HG03457 (cell line): ENCODE measurements around the gene SEC23IP.
"Not testable (repeated sequence)": the region's sequence is repeated elsewhere in the genome, so short reads cannot be mapped to it uniquely, and the experiment has no call there.

ENCODE experiments used
- ATAC-seq: cut with Tn5 transposase; IDR thresholded peaks from one replicate; pipeline ENCODE4 v1.9.1; 2021; ENCODE audit warnings: moderate number of reproducible peaks; ENCODE audit not compliant: unreplicated experiment

Gene SEC23IP

DNA sequence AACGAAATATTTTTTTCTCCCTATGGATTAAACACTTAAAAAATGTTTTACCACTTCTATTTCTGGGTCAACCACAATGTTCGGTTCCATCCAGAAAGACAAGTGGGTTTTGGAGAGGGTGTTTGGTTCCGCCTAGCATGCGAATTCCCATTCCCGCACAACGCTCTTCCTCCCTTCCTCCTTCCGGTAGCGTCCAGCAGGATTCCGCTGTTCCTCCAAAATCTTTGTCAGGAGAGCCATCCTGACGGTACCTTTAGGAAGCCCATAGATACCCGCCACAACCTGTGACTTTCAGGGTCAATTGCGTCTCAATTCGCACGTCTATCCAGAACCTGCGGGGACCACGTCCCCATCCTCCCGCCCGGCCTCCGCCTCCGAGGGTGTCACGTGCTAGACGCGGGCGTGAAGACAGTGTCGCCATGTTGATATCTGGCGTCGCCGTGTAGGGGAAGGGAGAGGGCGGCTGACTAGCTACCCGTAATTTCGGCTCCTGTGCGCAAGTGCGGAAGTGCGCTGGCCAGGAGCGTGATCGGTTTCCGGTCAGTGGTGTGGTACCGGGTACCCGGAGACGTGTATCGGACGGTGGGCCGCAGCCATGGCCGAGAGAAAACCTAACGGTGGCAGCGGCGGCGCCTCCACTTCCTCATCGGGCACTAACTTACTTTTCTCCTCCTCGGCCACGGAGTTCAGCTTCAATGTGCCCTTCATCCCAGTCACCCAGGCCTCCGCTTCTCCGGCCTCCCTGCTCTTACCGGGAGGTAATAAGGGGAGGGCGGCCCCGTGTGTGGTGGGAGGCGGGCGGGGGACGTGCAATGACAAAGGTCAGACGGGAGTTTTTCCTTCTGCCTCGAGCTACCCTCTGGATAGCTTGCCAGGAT lies at the start of gene SEC23IP:
SEC23IP (plus strand) TSS at position 543 of the 878 bp plus-strand sequence; CDS start at position 596, 53 bp downstream.
- peak; percentile 99 for ATAC-seq

DNA sequence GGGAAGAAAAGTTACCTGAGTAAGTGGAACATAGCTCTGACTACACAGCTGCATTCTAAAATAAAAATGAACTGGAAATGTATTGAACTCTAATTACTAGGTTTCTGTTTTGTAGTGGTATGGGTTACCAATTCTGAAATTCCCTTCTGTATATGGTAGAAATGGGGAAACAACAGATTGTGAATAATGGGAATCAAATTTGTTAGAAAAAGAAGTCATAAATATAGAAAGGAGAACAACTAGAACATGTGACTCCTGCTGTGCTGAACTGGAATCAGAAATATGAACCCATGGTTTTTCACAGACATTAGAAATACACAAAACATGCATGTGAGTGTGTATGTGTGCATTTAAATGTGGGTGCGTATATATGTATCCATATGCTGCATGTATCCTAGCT lies 46.9 kb upstream of the SEC23IP start:
- no peak for ATAC-seq

DNA sequence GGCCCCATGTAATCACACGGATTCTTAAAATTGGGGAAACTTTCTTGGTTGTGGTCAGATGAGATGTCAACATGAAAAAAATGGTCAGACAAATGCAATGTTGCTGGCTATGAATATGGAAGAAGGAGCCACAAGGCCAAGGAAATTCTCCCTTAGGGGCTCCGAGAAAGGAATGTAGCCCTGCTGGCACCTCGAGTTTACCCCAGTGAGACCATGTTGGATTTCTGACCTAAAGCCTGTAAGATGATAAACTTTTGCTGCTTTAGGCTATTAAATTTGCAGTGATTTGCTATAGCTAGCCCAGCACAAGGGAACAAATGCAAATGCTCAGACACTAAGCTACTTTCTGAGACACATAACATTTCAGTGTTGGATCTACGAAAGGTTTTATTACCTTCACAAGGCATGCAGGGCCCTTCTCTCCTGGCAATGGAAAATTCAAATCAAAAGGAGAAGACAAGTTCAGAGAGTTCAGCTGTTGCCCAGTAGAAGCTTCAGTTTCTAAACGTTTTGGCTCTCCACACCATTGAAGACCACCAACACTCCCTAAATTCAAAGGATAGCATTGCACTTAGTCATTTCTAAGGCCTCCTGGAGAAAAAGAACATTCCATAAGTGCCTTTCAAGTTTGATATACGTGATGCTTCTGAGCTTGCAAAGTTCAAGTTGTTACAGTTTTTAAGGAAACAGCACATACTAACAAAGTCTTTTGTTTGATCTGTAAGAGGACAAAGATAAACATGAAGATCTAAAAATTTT lies 43.3 kb upstream of the SEC23IP start:
- no peak for ATAC-seq

DNA sequence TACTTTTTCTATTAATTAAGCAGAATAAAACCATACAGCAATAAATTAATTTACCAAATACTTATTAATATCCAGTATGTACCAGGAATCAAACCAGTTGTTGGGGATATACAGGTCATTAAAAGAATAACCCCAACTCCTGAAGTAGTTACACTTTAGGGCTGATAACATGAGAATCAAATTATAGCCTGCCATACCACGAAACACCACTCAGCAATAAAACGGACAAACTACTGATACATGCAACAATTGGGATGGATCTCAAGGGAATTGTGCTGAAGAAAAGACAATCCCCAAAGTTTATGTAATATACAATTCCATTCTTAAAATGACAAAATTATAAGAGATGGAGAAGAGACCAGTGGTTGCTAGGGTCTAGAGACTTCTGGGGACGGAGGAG lies 42.6 kb upstream of the SEC23IP start:
- no peak for ATAC-seq

DNA sequence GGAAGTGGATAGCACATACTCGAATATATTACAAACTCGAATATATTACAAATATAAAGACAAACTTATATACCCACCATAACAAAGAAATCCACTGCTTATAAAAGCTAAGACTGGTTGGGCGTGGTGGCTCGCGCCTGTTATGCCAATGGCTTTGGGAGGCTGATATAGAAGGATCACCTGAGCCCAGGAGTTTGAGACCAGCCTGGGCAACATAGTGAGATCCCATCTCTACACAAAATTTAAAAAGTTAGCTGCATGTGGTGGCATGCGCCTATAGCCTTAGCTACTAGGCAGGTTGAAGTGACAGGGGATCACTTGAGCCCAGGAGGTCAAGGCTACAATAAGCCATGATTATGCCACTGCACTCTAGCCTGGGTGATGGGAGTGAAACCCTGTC lies 40.3 kb upstream of the SEC23IP start:
- no peak for ATAC-seq

DNA sequence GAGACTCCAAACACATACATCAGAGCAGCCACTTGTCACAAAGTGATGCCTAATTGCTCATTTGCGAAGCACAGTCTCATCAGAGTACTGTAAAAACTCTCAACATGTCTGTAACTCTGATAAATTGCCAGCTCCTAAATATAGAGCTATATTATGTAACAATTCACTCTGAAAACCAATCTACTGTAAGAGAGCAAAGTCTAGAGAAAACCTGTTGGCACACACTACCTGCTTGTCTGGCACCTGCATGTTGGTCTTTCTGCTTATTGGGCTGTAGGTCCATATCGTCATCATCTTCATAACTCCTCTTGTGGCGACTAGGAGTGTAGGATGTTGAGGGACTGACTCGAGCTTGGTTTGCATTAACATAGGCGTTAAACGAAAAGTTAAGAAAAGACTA lies 39.7 kb upstream of the SEC23IP start:
- ATAC-seq = no peak

DNA sequence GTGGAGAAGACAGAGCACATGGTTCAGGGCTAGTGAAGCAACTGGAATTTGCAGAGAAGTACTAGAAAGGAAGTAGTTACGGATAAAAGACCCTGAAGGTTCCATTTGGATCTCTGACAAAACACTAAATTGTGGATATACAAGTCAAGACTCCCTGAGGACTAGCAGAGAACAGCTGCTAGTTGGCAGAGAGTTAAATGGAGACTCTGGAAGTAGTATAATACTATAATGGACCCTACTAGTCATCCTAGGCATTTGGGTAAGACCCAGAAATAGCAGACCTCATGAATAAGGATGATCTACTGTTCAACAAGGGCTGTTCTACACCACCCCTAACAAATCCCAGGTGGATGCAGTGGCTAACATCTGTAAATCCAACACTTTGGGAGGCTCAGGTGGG lies 39.0 kb upstream of the SEC23IP start:
- ATAC-seq = no peak

DNA sequence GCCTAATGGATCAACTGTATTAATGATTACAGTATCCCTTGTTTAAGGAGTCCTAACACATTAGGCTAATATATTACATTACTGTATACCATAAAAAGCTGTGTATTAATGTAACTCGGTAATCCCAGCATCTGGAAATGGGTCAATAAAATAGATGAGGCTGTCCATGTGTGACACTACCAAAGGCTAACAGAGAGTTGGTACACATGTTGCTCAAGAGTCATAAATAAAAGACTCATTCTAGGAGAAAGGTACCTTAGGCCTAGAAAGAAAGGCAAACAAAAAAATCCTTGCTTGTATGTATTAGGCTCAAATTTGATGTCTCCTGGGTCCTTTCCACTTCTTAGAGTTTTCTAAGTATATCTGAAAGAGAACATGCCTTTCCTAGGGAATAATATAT lies 34.5 kb upstream of the SEC23IP start:
- no peak for ATAC-seq

DNA sequence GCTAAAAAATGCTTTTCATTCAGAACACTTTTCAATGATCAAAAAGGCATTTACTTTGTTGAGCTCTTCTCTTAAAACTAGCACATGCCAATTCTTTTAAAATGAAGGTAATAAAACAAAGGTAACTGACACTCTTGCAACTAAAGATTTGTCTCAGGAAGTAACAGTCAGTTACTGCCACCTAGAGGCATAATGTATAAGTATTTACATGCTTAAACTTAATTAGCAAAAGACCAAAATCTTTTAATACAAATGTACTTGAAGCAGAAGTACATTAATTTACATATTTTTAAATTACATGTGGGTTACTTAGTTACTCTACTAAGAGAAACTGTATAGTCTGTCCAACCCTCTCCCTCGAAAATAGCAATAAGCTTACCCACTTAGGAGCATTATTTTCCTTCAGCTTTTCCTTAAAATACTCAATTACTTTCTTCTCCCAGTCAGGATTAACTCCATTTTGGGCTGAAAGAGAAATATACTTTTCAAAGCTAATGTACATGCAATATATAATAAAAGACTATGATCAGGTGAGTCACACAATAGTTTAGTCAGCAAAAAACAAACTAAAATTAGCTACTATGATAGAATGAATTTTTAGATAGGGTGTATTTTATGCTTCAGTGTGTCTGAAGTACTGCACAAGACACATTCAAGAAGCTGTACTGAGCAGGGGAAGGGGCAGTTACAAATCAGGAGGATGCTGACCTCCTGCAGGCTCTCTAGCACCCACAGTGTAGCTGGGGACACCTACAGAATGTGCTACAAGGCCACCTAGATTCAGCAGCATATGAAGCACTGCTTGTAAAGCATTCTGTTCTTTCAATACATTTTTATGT lies 32.9 kb upstream of the SEC23IP start:
- no peak for ATAC-seq

DNA sequence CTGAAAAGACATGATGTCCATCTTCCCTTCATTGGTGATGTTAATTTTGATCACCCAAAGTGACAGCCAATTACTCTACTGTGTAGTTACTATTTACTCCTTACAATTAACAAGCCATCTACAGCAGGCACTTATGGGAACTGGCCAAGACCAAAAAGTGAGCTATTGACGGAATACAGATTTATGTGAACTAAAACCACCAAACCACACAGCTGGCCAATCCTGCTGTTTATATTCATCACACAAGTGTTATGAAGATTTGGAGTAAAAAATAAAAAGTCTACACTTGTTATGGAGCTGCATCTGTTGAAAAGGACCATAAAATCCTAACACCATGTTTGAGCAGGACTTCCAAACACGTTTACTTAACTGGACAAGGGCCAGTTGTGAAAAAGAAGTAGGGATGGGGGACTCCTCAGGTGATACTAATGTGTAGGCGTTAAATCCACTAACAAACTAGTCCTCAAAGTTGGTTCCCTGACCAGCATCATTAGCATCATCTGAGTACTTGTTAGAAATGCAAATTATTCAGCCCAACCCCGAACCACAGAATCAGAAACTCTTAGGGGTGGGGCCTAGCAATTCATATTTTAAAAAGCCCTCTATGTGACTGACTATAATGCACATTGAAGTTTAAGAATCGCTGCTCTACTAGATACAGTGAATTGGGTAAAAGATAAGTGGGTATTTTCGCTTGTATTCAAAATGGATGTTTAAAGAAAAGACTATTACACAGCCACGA lies 31.5 kb upstream of the SEC23IP start:
- no peak for ATAC-seq

DNA sequence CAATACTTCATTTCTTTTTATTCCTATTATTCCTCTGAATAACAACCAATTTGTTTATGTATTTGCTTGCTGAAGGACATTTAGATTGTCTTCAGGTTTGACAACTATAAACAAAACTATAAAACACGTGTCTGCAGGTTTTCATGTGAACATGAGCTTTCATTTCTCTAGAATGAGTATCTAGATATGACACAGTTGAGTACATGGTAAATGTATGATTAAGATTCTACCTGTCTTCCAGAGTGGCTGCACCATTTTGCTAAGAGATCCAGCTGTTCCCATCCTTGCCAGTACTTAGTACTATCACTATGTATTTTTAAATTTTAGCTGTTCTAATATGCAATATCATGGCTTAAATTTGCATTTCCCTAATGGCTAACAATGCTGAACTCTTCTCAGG lies 30.0 kb upstream of the SEC23IP start:
- ATAC-seq = no peak

DNA sequence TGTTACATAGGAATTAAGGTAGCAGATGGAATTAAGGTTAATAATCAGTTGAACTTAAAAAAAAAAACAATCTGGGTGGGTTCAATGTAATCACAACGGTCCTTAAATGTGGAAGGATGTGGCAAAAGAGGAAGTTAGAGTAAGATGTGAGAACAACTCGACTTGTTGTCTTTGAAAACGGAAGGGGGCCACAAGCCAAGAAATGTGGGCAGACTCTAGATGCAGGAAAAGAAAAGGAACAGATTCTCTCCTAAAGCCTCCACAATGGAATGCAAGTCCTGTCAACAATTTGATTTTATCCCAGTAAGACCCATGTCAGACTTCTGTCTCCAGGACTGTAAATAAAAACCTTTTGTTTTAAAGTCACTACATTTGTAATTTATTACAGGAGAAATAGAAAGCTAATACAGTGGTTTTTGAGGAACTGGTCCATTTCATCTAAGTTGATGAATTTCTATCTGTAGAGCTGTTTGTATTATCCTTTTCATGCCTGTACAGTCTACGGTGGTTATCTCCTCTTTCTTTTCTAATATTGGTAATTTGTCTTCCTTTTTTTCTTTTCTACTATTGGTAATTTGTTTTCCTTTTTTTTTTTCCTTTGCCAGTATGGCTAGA lies 28.5 kb upstream of the SEC23IP start:
- no peak for ATAC-seq

DNA sequence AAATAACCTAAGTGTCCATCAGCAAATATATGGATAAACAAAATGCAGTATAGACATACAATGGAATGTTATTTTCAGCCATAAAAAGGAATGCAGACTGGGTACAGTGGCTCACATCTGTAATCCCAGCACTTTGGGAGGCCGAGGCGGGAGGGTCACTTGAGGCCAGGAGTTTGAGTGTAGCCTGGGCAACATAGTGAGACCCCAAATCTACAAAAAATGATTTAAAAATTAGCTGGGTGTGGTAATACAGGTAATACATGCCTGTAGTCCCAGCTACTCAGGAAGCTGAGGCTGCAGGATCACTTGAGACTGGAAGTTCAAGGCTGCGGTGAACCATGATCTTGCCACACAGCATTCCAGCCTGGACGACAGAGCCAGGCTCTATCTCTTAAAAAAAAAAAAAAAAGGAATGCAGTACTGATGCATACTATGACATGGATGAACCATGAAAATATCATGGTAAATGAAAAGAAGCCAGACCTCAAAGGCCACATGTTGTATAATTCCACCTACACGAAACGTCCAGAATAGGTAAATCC lies 26.8 kb upstream of the SEC23IP start:
- ATAC-seq = no peak

DNA sequence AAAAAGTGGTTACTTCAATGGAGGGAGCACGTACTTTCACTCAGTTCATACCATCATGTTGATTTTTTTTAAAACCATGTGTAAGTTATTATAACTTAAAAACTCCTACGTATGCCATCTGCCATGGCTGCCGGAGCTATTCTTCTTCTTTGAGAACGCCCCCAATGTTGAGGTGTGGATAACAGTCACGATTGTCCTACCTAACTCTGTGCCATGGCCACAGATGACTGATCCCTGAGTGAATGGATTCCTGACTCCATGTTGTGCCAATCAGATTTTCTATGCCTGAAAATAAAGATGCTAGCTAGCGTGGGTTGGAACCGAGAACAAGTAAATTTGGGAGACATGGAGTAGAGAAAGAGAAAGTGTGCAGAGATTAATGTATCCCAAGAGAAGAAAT lies 25.2 kb upstream of the SEC23IP start:
- ATAC-seq = no peak

DNA sequence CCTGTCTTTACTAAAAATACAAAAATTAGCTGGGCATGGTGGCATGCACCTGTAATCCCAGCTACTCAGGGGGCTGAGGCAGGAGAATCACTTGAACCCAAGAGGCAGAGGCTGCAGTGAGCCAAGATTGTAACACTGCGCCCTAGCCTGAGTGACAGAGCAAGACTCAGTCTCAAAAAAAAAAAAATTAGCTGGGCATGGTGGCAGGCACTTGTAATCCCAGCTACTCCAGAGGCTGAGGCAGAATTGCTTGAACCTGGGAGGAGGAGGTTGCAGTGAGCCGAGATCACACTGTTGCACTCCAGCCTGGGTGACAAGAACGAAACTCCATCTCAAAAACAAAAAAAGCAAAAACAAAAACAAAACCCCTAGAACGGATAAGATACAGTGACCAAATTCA lies 23.1 kb upstream of the SEC23IP start:
- ATAC-seq = not testable (repeated sequence)

DNA sequence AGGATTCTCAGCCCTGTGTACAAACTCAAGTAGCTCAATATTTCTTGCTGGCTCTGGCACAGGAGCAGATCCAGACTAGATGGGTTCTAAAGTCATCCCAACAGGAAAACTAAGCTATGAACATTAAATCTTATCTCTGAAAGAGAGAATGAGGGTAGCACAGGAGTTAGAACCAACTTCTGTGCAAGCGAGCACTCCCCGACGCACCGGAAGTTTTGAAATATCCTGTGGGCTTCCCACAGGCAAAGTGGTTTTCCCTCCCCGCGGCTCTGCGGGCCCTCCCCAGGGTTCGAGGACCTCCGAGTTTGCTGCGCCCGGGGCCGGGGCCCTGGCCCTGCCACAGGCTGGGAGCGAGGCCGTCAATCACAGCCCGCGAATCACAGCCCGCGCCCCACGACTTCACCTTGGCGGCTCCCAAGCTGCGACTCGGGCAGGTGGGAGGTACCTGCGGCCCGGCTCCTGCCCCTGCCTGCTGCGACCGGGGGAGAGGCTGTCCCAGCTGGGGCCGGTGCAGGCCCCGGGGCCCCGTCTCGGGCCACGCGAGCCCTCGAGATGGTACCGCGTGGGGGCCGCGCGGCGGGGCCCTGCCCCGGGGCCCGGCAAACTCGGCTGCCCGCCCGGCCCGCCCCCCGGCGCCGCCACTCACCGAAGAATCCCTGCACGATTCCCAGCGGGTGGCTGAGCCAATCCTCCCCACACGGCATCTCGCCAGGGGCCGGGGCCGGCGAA lies 20.5 kb upstream of the SEC23IP start:
- ATAC-seq = peak; percentile 12

DNA sequence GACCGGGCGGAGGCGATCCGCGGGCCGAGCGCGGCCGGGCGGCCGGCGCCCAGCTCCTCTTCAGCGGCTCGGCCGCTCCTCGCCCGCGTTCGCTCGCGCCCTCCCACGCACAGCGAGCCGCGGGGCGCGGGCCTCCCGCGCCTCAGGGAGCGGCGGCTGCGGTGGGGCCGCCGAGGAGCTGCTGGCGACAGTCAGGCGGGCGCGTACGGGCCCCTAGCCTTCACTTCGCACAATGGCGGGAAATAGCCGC lies 20.0 kb upstream of the SEC23IP start, which contains the start of gene MCMBP:
MCMBP (minus strand) TSS at position 234 of the 250 bp plus-strand sequence. CDS start 259 bp downstream, outside the sequence.
- ATAC-seq = no peak

DNA sequence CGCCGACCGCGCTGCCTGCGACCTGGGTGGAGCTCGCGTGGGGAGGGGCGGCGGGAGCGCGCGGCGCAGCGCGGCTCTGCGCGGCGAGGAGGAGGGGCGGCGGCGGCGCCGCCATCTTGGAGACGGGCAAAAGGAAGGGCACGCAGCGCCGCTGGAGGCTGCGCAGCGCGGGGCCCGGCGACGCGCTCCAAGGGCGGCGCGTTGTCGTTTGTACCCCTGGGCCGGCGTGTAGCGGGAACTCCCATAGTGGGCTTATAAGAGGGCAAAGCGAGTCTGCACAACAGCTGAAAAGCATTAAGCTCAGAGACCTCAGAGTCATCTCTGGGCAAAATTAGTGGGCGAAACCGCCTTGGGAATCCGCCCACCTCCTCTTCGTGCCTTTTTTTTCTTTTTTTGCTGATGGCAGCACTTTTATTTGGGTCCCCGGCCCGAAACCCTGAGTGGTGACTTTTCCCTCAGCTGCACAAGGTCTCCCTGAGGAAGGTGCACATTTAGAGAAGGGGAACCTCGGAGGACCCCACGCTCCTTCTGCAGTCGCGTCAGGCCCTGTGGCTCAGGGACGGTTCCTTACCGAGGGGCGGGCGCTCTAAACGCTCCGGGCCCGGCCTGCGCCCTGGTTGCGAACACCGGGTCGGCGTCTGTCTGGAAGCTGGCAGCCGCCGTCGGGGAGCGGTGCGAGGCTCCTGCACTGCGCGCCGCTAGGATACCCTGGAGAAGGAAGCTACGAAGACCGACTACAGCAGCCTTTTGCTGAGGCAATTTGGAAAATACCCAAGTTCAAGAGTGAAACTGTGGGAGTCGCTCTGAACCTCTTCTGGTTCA lies 19.5 kb upstream of the SEC23IP start:
- ATAC-seq = peak; percentile 86
